ENCODE data around the gene L3MBTL4. TPM values are rescaled to one million over a fixed set of nuclear protein-coding genes. Genes with fewer than 3 reads are reported as not detected.

L3MBTL4 gene
- total RNA-seq, 2 donors from 2014 or later, result 4.6 to 7.2 TPM

DNA sequence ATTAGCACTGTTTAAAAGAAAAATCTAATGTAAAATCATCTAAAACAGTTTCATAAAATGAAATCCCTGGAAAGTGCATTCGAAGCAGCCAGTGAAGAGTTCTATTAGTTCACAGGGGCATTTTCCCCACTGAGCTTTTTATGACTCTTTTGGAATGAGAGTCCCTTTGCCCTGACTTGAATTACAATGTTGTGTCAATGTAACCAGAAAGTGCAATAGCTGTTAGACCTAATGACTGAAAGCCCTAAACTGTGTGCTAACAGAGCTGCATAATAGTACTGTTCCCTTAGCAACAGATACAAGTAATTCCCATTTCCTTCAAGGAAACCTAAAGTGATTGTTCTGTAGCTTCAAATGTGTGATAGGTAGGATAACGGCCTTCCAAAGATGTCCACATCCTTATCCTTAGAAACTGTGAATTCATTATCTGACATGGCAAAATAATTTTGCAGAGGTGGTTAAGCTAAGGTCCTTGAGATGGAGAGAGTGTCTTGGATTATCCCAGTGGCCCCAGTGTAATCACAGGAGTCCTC is 134.4 kb downstream of the L3MBTL4 start:
- WGBS, 2 experiments (ENCODE audit: insufficient coverage in 1 of 2, insufficient read length in 1 of 2), result 71 to 94% methylated on average over 1 to 2 of the region's 2 CpGs
- Mint-ChIP-seq H3K27ac (no peak overlapping the region), H3K36me3 (ENCODE audit: low read depth) (peaks cover 4% of the 10 kb centered on the region), H3K4me1 (peaks cover 8% of the 10 kb centered on the region), H3K9me3 (peaks cover 3% of the 10 kb centered on the region), H3K27me3 (ENCODE audit: insufficient read depth) (peaks cover 4% of the 10 kb centered on the region), H3K4me3 (no peak overlapping the region)
- no peak for DNase-seq
- H3K36me3 ChIP-seq (ENCODE audit: control insufficient read depth, insufficient read depth, low read length), result no peaks in the 10 kb centered on the region
- H3K27ac ChIP-seq (ENCODE audit: low read depth, low read length), result peak overlapping the region; percentile 44
- no peaks in the 10 kb centered on the region for H3K27me3 ChIP-seq (ENCODE audit: control insufficient read depth, insufficient read depth, low read length, poor library complexity, severe bottlenecking)
- TF ChIP-seq, protein P1, sequence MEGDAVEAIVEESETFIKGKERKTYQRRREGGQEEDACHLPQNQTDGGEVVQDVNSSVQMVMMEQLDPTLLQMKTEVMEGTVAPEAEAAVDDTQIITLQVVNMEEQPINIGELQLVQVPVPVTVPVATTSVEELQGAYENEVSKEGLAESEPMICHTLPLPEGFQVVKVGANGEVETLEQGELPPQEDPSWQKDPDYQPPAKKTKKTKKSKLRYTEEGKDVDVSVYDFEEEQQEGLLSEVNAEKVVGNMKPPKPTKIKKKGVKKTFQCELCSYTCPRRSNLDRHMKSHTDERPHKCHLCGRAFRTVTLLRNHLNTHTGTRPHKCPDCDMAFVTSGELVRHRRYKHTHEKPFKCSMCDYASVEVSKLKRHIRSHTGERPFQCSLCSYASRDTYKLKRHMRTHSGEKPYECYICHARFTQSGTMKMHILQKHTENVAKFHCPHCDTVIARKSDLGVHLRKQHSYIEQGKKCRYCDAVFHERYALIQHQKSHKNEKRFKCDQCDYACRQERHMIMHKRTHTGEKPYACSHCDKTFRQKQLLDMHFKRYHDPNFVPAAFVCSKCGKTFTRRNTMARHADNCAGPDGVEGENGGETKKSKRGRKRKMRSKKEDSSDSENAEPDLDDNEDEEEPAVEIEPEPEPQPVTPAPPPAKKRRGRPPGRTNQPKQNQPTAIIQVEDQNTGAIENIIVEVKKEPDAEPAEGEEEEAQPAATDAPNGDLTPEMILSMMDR (conservative IDR thresholded peaks at IDR 0.05), result no peak
- H3K4me3 ChIP-seq (ENCODE audit: low read length), result no peak overlapping the region
- H3K4me1 ChIP-seq (ENCODE audit: control insufficient read depth, insufficient read depth, low read length), result peaks cover 10% of the 10 kb centered on the region
- H3K9me3 ChIP-seq (ENCODE audit: control insufficient read depth, low read length), result no peaks in the 10 kb centered on the region
- H3K9ac ChIP-seq (ENCODE audit: extremely low read depth, low read length, poor library complexity, severe bottlenecking), result no peak overlapping the region

DNA sequence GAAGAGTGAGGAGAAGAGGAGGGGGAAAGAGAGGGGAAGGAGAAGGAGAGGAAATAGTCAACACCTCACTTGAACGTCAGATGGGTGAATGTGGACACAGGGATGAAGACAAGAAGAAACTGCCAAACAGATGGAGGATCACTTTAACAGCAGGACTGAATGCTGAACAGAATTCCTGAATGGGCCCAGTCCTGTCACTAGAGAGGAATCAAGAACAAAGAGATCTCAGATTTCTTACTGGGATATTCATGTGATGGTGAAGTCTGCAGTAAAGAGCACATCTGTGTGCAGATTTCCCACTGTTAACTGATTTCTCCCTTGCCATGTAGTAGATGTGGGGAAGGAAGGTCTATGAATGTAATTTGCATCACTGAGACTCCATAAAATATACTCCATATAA is 135.4 kb downstream of the L3MBTL4 start:
- Histone ChIP-seq H3K27ac (ENCODE audit: low read depth, low read length) (peak overlapping the region; percentile 29), H3K36me3 (ENCODE audit: control insufficient read depth, insufficient read depth, low read length) (no peaks in the 10 kb centered on the region), H3K4me3 (ENCODE audit: low read length) (no peak overlapping the region), H3K9me3 (ENCODE audit: control insufficient read depth, low read length) (no peaks in the 10 kb centered on the region), H3K9ac (ENCODE audit: extremely low read depth, low read length, poor library complexity, severe bottlenecking) (no peak overlapping the region), H3K4me1 (ENCODE audit: control insufficient read depth, insufficient read depth, low read length) (peaks cover 10% of the 10 kb centered on the region), H3K27me3 (ENCODE audit: control insufficient read depth, insufficient read depth, low read length, poor library complexity, severe bottlenecking) (no peaks in the 10 kb centered on the region)
- TF ChIP-seq, protein P1 (conservative IDR thresholded peaks at IDR 0.05), result no peak
- 63 to 72% methylated on average over 1 of the region's 1 CpG for WGBS, 2 experiments (ENCODE audit: insufficient coverage in 1 of 2, insufficient read length in 1 of 2)
- DNase-seq, result no peak
- no peak overlapping the region for H3K4me3 Mint-ChIP-seq
- H3K27me3 Mint-ChIP-seq (ENCODE audit: insufficient read depth), result peaks cover 2% of the 10 kb centered on the region
- H3K27ac Mint-ChIP-seq, result no peak overlapping the region
- no peaks in the 10 kb centered on the region for H3K9me3 Mint-ChIP-seq
- H3K4me1 Mint-ChIP-seq, result peaks cover 8% of the 10 kb centered on the region
- peaks cover 4% of the 10 kb centered on the region for H3K36me3 Mint-ChIP-seq (ENCODE audit: low read depth)

DNA sequence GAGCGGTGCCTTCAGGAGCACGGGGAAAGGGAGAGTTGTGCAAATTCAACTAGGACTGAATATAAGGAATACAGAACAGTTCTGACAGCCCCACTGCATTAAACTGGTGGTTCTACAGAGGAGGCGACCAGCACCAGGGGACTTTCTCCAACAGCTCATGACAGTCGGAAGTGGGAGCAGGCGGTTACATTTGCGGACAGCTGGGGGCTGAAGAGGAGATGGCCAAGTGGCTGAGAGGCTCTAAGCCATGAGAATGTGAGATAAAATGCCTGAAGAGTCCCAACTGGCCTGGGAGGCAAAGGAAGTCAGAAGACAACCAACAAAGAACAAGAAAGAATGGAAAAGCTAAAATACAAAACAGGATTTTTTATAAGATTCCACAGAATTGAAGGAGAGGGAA is 141.3 kb downstream of the L3MBTL4 start:
- H3K27ac Mint-ChIP-seq, result no peak overlapping the region
- 92 to 96% methylated on average over 3 to 4 of the region's 6 CpGs for WGBS, 2 experiments (ENCODE audit: insufficient coverage in 1 of 2, insufficient read length in 1 of 2)
- no peak overlapping the region for H3K27ac ChIP-seq (ENCODE audit: low read depth, low read length)

More for the DNA sequence above, 141.3 kb downstream of the L3MBTL4 start:
- Histone ChIP-seq H3K4me1 (ENCODE audit: control insufficient read depth, insufficient read depth, low read length) (peaks cover 3% of the 10 kb centered on the region), H3K9ac (ENCODE audit: extremely low read depth, low read length, poor library complexity, severe bottlenecking) (no peak overlapping the region), H3K36me3 (ENCODE audit: control insufficient read depth, insufficient read depth, low read length) (no peaks in the 10 kb centered on the region), H3K27me3 (ENCODE audit: control insufficient read depth, insufficient read depth, low read length, poor library complexity, severe bottlenecking) (no peaks in the 10 kb centered on the region), H3K9me3 (ENCODE audit: control insufficient read depth, low read length) (no peaks in the 10 kb centered on the region), H3K4me3 (ENCODE audit: low read length) (no peak overlapping the region)
- Mint-ChIP-seq H3K4me3 (no peak overlapping the region), H3K27me3 (ENCODE audit: insufficient read depth) (peaks cover 14% of the 10 kb centered on the region), H3K9me3 (no peaks in the 10 kb centered on the region), H3K4me1 (peaks cover 11% of the 10 kb centered on the region), H3K36me3 (ENCODE audit: low read depth) (no peaks in the 10 kb centered on the region)
- no peak for DNase-seq
- TF ChIP-seq, protein P1 (conservative IDR thresholded peaks at IDR 0.05), result no peak
